HCT116 (cell line): Measurements from ENCODE around the gene PPP1R37. TPM values are rescaled to one million over a fixed set of nuclear protein-coding genes. Genes with fewer than 3 reads are reported as not detected.

Source experiments
- ATAC-seq: fragments of 200-7000 bp; cut with Tn5 transposase; 2 replicates; pipeline ENCODE4 v1.9.1; 2020; ENCODE audit warnings: mild to moderate bottlenecking, moderate library complexity
- BruUV-seq: library from RNA; stranded (reverse); fragments of 400-500 nt; replicated peaks from 2 replicates; lab custom pipeline; 2021; lab: Mats Ljungman, UMichigan
- CTCF ChIA-PET: fragments of 300-600 bp; sonication (Branson Sonifier 250); formaldehyde crosslinking; loops from one replicate; lab custom pipeline; 2021; ENCODE audit warnings: antibody characterized with exemption; lab: Charles Lee
- POLR2A ChIA-PET: fragments of 300-600, 350-600 bp; sonication (Branson Sonifier 250); formaldehyde crosslinking; loops from one replicate; lab custom pipeline; 2021; ENCODE audit warnings: antibody characterized with exemption; lab: Charles Lee
- RAD21 ChIA-PET, 2 experiments: fragments of 300-600 bp; sonication (Branson Sonifier 250); formaldehyde crosslinking; loops; one replicate each; lab custom pipeline; 2023; ENCODE audit warnings: low total read pairs in 2 of 2; ENCODE audit not compliant: uncharacterized antibody in 2 of 2, unreplicated experiment in 2 of 2, low non-redundant PET in 1 of 2; lab: Charles Lee
- DNase-seq: peaks from one replicate; pipeline ENCODE4 v3.0.0-alpha.2; 2010; ENCODE audit warnings: low read depth, low spot score
- H2AFZ ChIP-seq: fragments of 200-600 bp; shearing (Covaris generic), sonication (generic); 2 replicates; pipeline ENCODE4 v1.6.1; 2017; ENCODE audit warnings: low read depth, mixed run types, mixed read lengths, antibody characterized with exemption, low read length; ENCODE audit not compliant: poor library complexity, severe bottlenecking
- H3K27ac ChIP-seq: 2 replicates; pipeline ENCODE4 v1.5.1; 2012; ENCODE audit warnings: low read depth, low read length
- H3K27me3 ChIP-seq: fragments of 200-600 bp; sonication (generic); 2 replicates; pipeline ENCODE4 v1.6.1; 2016; ENCODE audit warnings: mixed run types, low read length, mixed read lengths; ENCODE audit not compliant: insufficient read depth
- H3K36me3 ChIP-seq, 2 experiments: fragments of 200-500 bp in 1 of 2; fragments of 200-600 bp in 1 of 2; sonication (Bioruptor generic) in 1 of 2; sonication (generic) in 1 of 2; 2 replicates each; pipeline versions ENCODE4 v1.5.1 to v1.6.1; 2014 to 2016; ENCODE audit warnings: low read length in 2 of 2, inconsistent platforms in 1 of 2, mixed read lengths in 1 of 2, mixed run types in 1 of 2; ENCODE audit not compliant: insufficient read depth in 2 of 2, control insufficient read depth in 1 of 2
- H3K4me1 ChIP-seq, 2 experiments: fragments of 200-600 bp in 1 of 2; sonication (generic) in 1 of 2; 2 replicates each; pipeline versions ENCODE4 v1.5.1 to v1.6.1; 2012 to 2017; ENCODE audit warnings: low read length in 2 of 2, inconsistent platforms in 1 of 2, mild to moderate bottlenecking in 1 of 2, mixed read lengths in 1 of 2, mixed run types in 1 of 2, moderate library complexity in 1 of 2; ENCODE audit not compliant: insufficient read depth in 2 of 2, control insufficient read depth in 1 of 2
- H3K4me2 ChIP-seq: fragments of 200-600 bp; sonication (generic); 2 replicates; pipeline ENCODE4 v1.6.1; 2017; ENCODE audit warnings: mixed run types, low read length, mixed read lengths
- H3K4me3 ChIP-seq, 2 experiments: fragments of 200-600 bp in 1 of 2; sonication (generic) in 1 of 2; replicated peaks in 1 of 2; 2 replicates each; pipeline ENCODE4 v1.5.1; 2011 to 2016; ENCODE audit warnings: low read length in 2 of 2, control low read depth in 1 of 2, low read depth in 1 of 2, mild to moderate bottlenecking in 1 of 2, mixed read lengths in 1 of 2, mixed run types in 1 of 2
- H3K79me2 ChIP-seq: fragments of 200-600 bp; sonication (generic); 2 replicates; pipeline ENCODE4 v1.6.1; 2017; ENCODE audit warnings: mild to moderate bottlenecking, mixed run types, low read length, moderate library complexity, mixed read lengths; ENCODE audit not compliant: insufficient read depth
- H3K9ac ChIP-seq: fragments of 200-600 bp; sonication (generic); 2 replicates; pipeline ENCODE4 v1.6.1; 2016; ENCODE audit warnings: low read length, mixed read lengths
- H3K9me2 ChIP-seq: fragments of 200-600 bp; sonication (generic), shearing (Covaris generic); 2 replicates; pipeline ENCODE4 v1.6.1; 2017; ENCODE audit warnings: mixed run types, mild to moderate bottlenecking, moderate library complexity; ENCODE audit not compliant: insufficient read depth
- H3K9me3 ChIP-seq, 2 experiments: fragments of 200-500 bp in 1 of 2; fragments of 200-600 bp in 1 of 2; sonication (Bioruptor generic) in 1 of 2; sonication (generic) in 1 of 2; 2 replicates each; pipeline ENCODE4 v1.6.1; 2014 to 2017; ENCODE audit warnings: low read length in 2 of 2, mixed read lengths in 2 of 2, inconsistent platforms in 1 of 2, low read depth in 1 of 2, mild to moderate bottlenecking in 1 of 2, mixed run types in 1 of 2, moderate library complexity in 1 of 2; ENCODE audit not compliant: control insufficient read depth in 1 of 2, insufficient read depth in 1 of 2
- H4K20me1 ChIP-seq: fragments of 200-600 bp; sonication (generic), shearing (Covaris generic); 2 replicates; pipeline ENCODE4 v1.6.1; 2017; ENCODE audit warnings: mixed run types, mild to moderate bottlenecking, moderate library complexity; ENCODE audit not compliant: insufficient read depth
- CBX3 ChIP-seq: IDR thresholded peaks from 2 replicates; pipeline ENCODE4 v1.6.1; 2012; ENCODE audit warnings: low read depth
- CEBPB ChIP-seq: IDR thresholded peaks from 2 replicates; pipeline ENCODE4 v1.6.1; 2012; ENCODE audit warnings: low read depth
- CTCF ChIP-seq, 3 experiments: fragments of 200-600 bp in 1 of 3; sonication (generic) in 1 of 3; IDR thresholded peaks in 2 of 3; conservative IDR thresholded peaks in 1 of 3; 2 replicates each; pipeline ENCODE4 v1.5.1; 2012 to 2017; ENCODE audit warnings: low read depth in 2 of 3, low read length in 2 of 3, antibody characterized with exemption in 1 of 3, borderline replicate concordance in 1 of 3, control low read depth in 1 of 3, mild to moderate bottlenecking in 1 of 3, mixed read lengths in 1 of 3, mixed run types in 1 of 3, moderate library complexity in 1 of 3; ENCODE audit not compliant: insufficient read depth in 1 of 3
- EZH2phosphoT487 ChIP-seq: fragments of 200-600 bp; IDR thresholded peaks from 2 replicates; pipeline ENCODE4 v1.6.1; 2018; ENCODE audit warnings: antibody characterized with exemption, borderline replicate concordance
- FOSL1 ChIP-seq: IDR thresholded peaks from 2 replicates; pipeline ENCODE4 v1.6.1; 2012; ENCODE audit warnings: low read depth
- POLR2A ChIP-seq: IDR thresholded peaks from 2 replicates; pipeline ENCODE4 v1.7.0; 2011; ENCODE audit warnings: borderline replicate concordance; ENCODE audit not compliant: insufficient read depth, insufficient read length; ENCODE audit errors: extremely low read depth
- POLR2AphosphoS5 ChIP-seq: IDR thresholded peaks from 2 replicates; pipeline ENCODE4 v1.6.1; 2011; ENCODE audit warnings: mild to moderate bottlenecking, low read depth, low read length, moderate library complexity
- RAD21 ChIP-seq: IDR thresholded peaks from 2 replicates; pipeline ENCODE4 v1.6.1; 2012; ENCODE audit warnings: low read depth, mild to moderate bottlenecking
- REST ChIP-seq: IDR thresholded peaks from 2 replicates; pipeline ENCODE4 v1.6.1; 2012; ENCODE audit warnings: low read depth
- SP1 ChIP-seq: IDR thresholded peaks from 2 replicates; pipeline ENCODE4 v1.6.1; 2012; ENCODE audit warnings: low read depth
- SRF ChIP-seq: IDR thresholded peaks from 2 replicates; pipeline ENCODE4 v1.6.1; 2012; ENCODE audit warnings: low read depth
- ZFX ChIP-seq: fragments of 450-650 bp; IDR thresholded peaks from 2 replicates; pipeline ENCODE4 v1.6.1; 2017
- intact Hi-C: fragments of 100-400 bp; cut with micrococcal nuclease; formaldehyde crosslinking; loops from 2 replicates; pipeline ENCODE4 v1.10.0; 2022
- total RNA-seq: library from RNA; stranded (reverse); gene quantifications from one replicate; pipeline ENCODE4 v1.2.1, GENCODE V29; 2021; ENCODE audit not compliant: unreplicated experiment

The PPP1R37 gene
- total RNA-seq, 1 experiment from 2014 or later, result 32.7 TPM

DNA sequence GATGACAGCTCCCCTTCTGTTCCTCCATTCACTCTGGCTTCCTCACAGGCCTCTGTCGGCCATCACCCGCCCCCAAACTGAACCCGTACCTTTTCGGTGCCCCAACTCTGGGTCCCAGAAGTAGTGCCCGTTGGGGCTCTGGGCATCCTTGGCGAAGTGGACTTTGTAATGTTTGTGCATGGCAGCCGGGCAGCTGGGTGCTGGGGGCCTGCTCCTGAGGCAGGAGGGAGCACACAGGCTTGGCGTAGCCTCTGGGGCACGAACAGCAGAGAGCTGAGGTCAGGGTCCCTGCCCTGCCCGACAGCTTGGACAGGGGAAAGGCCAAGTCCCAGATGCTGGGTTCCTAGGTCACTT lies 67.0 kb downstream of the PPP1R37 start:
- RAD21 ChIA-PET, result no interaction called here
- H3K79me2 ChIP-seq, result no peaks in the 10 kb centered on the region

More for the DNA sequence above, 67.0 kb downstream of the PPP1R37 start:
- Histone ChIP-seq H3K4me2 (no peak overlapping the region), H3K36me3 (no peaks in the 10 kb centered on the region), H3K9me2 (no peaks in the 10 kb centered on the region), H2AFZ (no peak overlapping the region), H3K27ac (no peak overlapping the region), H3K4me3 (no peak overlapping the region), H3K4me1 (peaks cover 25 to 54% of the 10 kb centered on the region in 2 experiments), H3K9me3 (no peaks in the 10 kb centered on the region), H3K27me3 (no peaks in the 10 kb centered on the region), H3K9ac (no peak overlapping the region), H4K20me1 (no peaks in the 10 kb centered on the region)
- intact Hi-C loops, result no loop called here
- BruUV-seq, result no TSS peak
- POLR2A ChIA-PET, result no interaction called here
- DNase-seq, result no peak
- ATAC-seq, result no peak
- TF ChIP-seq RAD21 (no peak), POLR2AphosphoS5 (no peak), EZH2phosphoT487 (no peak), POLR2A (no peak), ZFX (no peak), SP1 (no peak), CBX3 (no peak), SRF (no peak), FOSL1 (no peak), CEBPB (no peak), CTCF (IDR thresholded peaks at IDR 0.05 in 2 of 3, conservative IDR thresholded peaks at IDR 0.05 in 1 of 3; ENCODE audit: borderline replicate concordance in 1 of 3, insufficient read depth in 1 of 3, low read depth in 2 of 3, low read length in 2 of 3) (no peak), REST (no peak)
- CTCF ChIA-PET, result no interaction called here
